H9 (cell line): ENCODE data around the gene LRPPRC. TPM values are rescaled to one million over a fixed set of nuclear protein-coding genes. Genes with fewer than 3 reads are reported as not detected.
A peak's percentile ranks its signal among the peaks of the same experiment; 100 is the strongest.

Source experiments
- DNase-seq: peaks from one replicate; pipeline ENCODE4 v3.0.0-alpha.2; 2017
- H2AFZ ChIP-seq: one replicate; pipeline ENCODE4 v1.6.1; 2013; ENCODE audit warnings: mild to moderate bottlenecking, low read length, control low read depth, moderate library complexity
- H2AK5ac ChIP-seq: 2 replicates; pipeline ENCODE4 v1.6.1; 2013; ENCODE audit warnings: low read length, control low read depth, mixed read lengths; ENCODE audit not compliant: insufficient read length
- H2BK120ac ChIP-seq: one replicate; pipeline ENCODE4 v1.6.1; 2013; ENCODE audit warnings: low read depth, mild to moderate bottlenecking, low read length, control low read depth, inconsistent platforms; ENCODE audit not compliant: poor library complexity, severe bottlenecking
- H2BK12ac ChIP-seq: 2 replicates; pipeline ENCODE4 v1.6.1; 2013; ENCODE audit warnings: low read length, control low read depth, mixed read lengths, low read depth; ENCODE audit not compliant: insufficient read length
- H2BK15ac ChIP-seq: 2 replicates; pipeline ENCODE4 v1.6.1; 2013; ENCODE audit warnings: low read depth, low read length, control low read depth
- H2BK20ac ChIP-seq: one replicate; pipeline ENCODE4 v1.6.1; 2013; ENCODE audit warnings: low read depth, mild to moderate bottlenecking, low read length, control low read depth, inconsistent platforms; ENCODE audit not compliant: poor library complexity, severe bottlenecking
- H2BK5ac ChIP-seq: 2 replicates; pipeline ENCODE4 v1.6.1; 2013; ENCODE audit warnings: low read length, control low read depth, mixed read lengths; ENCODE audit not compliant: insufficient read length
- H3K14ac ChIP-seq: 2 replicates; pipeline ENCODE4 v1.6.1; 2013; ENCODE audit warnings: low read length, control low read depth; ENCODE audit not compliant: insufficient read depth
- H3K18ac ChIP-seq: 2 replicates; pipeline ENCODE4 v1.6.1; 2013; ENCODE audit warnings: low read depth, mild to moderate bottlenecking, mixed read lengths, low read length, control low read depth; ENCODE audit not compliant: insufficient read length
- H3K23ac ChIP-seq: 2 replicates; pipeline ENCODE4 v1.6.1; 2013; ENCODE audit warnings: low read length, control low read depth, mixed read lengths, low read depth; ENCODE audit not compliant: insufficient read length
- H3K23me2 ChIP-seq: 2 replicates; pipeline ENCODE4 v1.6.1; 2013; ENCODE audit warnings: low read depth, mild to moderate bottlenecking, mixed read lengths, low read length, control low read depth; ENCODE audit not compliant: insufficient read length, poor library complexity, severe bottlenecking
- H3K27ac ChIP-seq: 2 replicates; pipeline ENCODE4 v1.5.1; 2013; ENCODE audit warnings: low read length, control low read depth, mixed read lengths, low read depth; ENCODE audit not compliant: insufficient read length
- H3K27me3 ChIP-seq: 2 replicates; pipeline ENCODE4 v1.6.1; 2013; ENCODE audit warnings: low read length, control low read depth, inconsistent platforms; ENCODE audit not compliant: insufficient read depth
- H3K4ac ChIP-seq: 2 replicates; pipeline ENCODE4 v1.6.1; 2013; ENCODE audit warnings: low read depth, mild to moderate bottlenecking, control low read depth, inconsistent platforms, low read length, moderate library complexity
- H3K4me1 ChIP-seq: 2 replicates; pipeline ENCODE4 v1.6.1; 2013; ENCODE audit warnings: low read length, control low read depth, inconsistent platforms; ENCODE audit not compliant: insufficient read depth
- H3K4me2 ChIP-seq: 2 replicates; pipeline ENCODE4 v1.6.1; 2013; ENCODE audit warnings: low read length, control low read depth, mixed read lengths; ENCODE audit not compliant: insufficient read length, insufficient read depth
- H3K56ac ChIP-seq: 2 replicates; pipeline ENCODE4 v1.6.1; 2013; ENCODE audit warnings: low read depth, mild to moderate bottlenecking, mixed read lengths, low read length, control low read depth; ENCODE audit not compliant: insufficient read length
- H3K79me1 ChIP-seq: 2 replicates; pipeline ENCODE4 v1.6.1; 2013; ENCODE audit warnings: low read depth, mild to moderate bottlenecking, moderate library complexity, low read length, control low read depth, inconsistent platforms; ENCODE audit not compliant: insufficient read depth, poor library complexity, severe bottlenecking
- H3K79me2 ChIP-seq: 2 replicates; pipeline ENCODE4 v1.6.1; 2013; ENCODE audit warnings: low read length, control low read depth, inconsistent platforms; ENCODE audit not compliant: insufficient read depth
- H3K9ac ChIP-seq: 2 replicates; pipeline ENCODE4 v1.6.1; 2013; ENCODE audit warnings: low read length, control low read depth, mixed read lengths; ENCODE audit not compliant: insufficient read length; ENCODE audit errors: extremely low read depth
- H3K9me3 ChIP-seq: one replicate; pipeline ENCODE4 v1.6.1; 2013; ENCODE audit warnings: low read depth, low read length, inconsistent platforms; ENCODE audit not compliant: control insufficient read depth
- H3T11ph ChIP-seq: one replicate; pipeline ENCODE4 v1.6.1; 2013; ENCODE audit warnings: mild to moderate bottlenecking, low read length, control low read depth, inconsistent platforms
- H4K20me1 ChIP-seq: one replicate; pipeline ENCODE4 v1.6.1; 2013; ENCODE audit not compliant: control insufficient read depth, insufficient read length, insufficient read depth
- H4K5ac ChIP-seq: 2 replicates; pipeline ENCODE4 v1.6.1; 2013; ENCODE audit warnings: low read depth, mild to moderate bottlenecking, mixed read lengths, low read length, control low read depth; ENCODE audit not compliant: insufficient read length
- H4K8ac ChIP-seq: replicated peaks from 2 replicates; pipeline ENCODE4 v1.6.1; 2013; ENCODE audit warnings: low read length, control low read depth, mixed read lengths, low read depth; ENCODE audit not compliant: insufficient read length
- H4K91ac ChIP-seq: 2 replicates; pipeline ENCODE4 v1.6.1; 2013; ENCODE audit warnings: low read depth, mild to moderate bottlenecking, moderate library complexity, mixed read lengths, low read length, control low read depth; ENCODE audit not compliant: insufficient read length
- H3K27ac Mint-ChIP-seq, 3 experiments: 2 replicates in 2 of 3; 3 replicates in 1 of 3; pipeline ENCODE4 v1.8.0; 2020 to 2021; ENCODE audit warnings: mixed read lengths in 3 of 3, mild to moderate bottlenecking in 1 of 3, moderate library complexity in 1 of 3
- H3K27me3 Mint-ChIP-seq: 2 replicates; pipeline ENCODE4 v1.8.0; 2021; ENCODE audit warnings: low read depth, mild to moderate bottlenecking, moderate library complexity, mixed read lengths
- H3K36me3 Mint-ChIP-seq, 3 experiments: 2 replicates in 2 of 3; 3 replicates in 1 of 3; pipeline ENCODE4 v1.8.0; 2020 to 2021; ENCODE audit warnings: low read depth in 3 of 3, mixed read lengths in 3 of 3; ENCODE audit not compliant: insufficient read depth in 1 of 3
- H3K4me1 Mint-ChIP-seq, 2 experiments: 2 replicates each; pipeline ENCODE4 v1.8.0; 2020; ENCODE audit warnings: mixed read lengths in 2 of 2
- H3K4me3 Mint-ChIP-seq, 2 experiments: 2 replicates in 1 of 2; 3 replicates in 1 of 2; pipeline ENCODE4 v1.8.0; 2020 to 2021; ENCODE audit warnings: mild to moderate bottlenecking in 2 of 2, mixed read lengths in 2 of 2, moderate library complexity in 1 of 2
- H3K9me3 Mint-ChIP-seq, 2 experiments: 2 replicates in 1 of 2; 3 replicates in 1 of 2; pipeline ENCODE4 v1.8.0; 2020; ENCODE audit warnings: mild to moderate bottlenecking in 2 of 2, mixed read lengths in 2 of 2, moderate library complexity in 1 of 2
- WGBS: extraction: QIAGEN DNeasy Blood & Tissue Kit; methylation state at CpG from one replicate; pipeline ENCODE4 v1.1.7; 2013; ENCODE audit warnings: missing lambda C conversion rate, low lambda C conversion rate, mixed read lengths; ENCODE audit not compliant: insufficient read length; ENCODE audit errors: extremely low coverage; 5-methylcytosine and 5-hydroxymethylcytosine counted together
- total RNA-seq: library from RNA; stranded (reverse); gene quantifications from 2 replicates; pipeline ENCODE4 v1.2.1, GENCODE V29; 2021
- TF ChIP-seq, protein P1 (sequence below): fragments of 200-600 bp; sonication (generic); conservative IDR thresholded peaks from 3 replicates; pipeline ENCODE4 v1.8.0; 2021; ENCODE audit warnings: antibody characterized with exemption, mild to moderate bottlenecking

The LRPPRC gene
- total RNA-seq, 1 experiment from 2014 or later, result 182 TPM

DNA sequence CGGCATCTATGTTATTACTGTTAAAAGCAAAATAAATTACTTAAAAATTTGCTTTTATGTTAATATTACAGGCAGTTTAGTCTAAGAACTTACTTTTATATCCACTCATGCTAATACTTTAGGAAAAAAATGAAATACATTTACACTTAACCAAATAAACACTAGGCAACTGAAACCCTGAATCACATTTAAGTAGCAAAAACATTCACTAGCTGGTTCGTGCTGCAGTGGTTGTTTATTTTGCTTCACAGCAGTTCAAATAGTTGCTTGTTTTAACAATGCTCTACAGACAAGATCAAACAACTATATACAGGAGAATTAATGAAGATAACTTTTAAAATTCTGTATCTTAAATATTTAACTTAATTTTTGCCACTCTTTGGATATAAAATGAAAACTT, 96.2 kb downstream of the LRPPRC start:
- no peak overlapping the region for H2AK5ac ChIP-seq
- WGBS, result no CpG with 5 or more reads among the region's 2 CpGs
- no peak overlapping the region for H4K5ac ChIP-seq
- no peak overlapping the region for H2BK5ac ChIP-seq
- TF ChIP-seq, protein P1, sequence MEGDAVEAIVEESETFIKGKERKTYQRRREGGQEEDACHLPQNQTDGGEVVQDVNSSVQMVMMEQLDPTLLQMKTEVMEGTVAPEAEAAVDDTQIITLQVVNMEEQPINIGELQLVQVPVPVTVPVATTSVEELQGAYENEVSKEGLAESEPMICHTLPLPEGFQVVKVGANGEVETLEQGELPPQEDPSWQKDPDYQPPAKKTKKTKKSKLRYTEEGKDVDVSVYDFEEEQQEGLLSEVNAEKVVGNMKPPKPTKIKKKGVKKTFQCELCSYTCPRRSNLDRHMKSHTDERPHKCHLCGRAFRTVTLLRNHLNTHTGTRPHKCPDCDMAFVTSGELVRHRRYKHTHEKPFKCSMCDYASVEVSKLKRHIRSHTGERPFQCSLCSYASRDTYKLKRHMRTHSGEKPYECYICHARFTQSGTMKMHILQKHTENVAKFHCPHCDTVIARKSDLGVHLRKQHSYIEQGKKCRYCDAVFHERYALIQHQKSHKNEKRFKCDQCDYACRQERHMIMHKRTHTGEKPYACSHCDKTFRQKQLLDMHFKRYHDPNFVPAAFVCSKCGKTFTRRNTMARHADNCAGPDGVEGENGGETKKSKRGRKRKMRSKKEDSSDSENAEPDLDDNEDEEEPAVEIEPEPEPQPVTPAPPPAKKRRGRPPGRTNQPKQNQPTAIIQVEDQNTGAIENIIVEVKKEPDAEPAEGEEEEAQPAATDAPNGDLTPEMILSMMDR, result no peak
- no peak overlapping the region for H2BK20ac ChIP-seq
- H3K23me2 ChIP-seq, result no peaks in the 10 kb centered on the region
- no peak overlapping the region for H3K18ac ChIP-seq
- H3K9me3 ChIP-seq, result no peaks in the 10 kb centered on the region
- H2BK12ac ChIP-seq, result no peak overlapping the region
- H3K56ac ChIP-seq, result no peak overlapping the region
- H3K14ac ChIP-seq, result no peak overlapping the region
- no peak overlapping the region for H3K27ac ChIP-seq
- Mint-ChIP-seq H3K4me1 (peaks cover 0 to 4% of the 10 kb centered on the region in 2 experiments; a peak in 2 of 4 replicates), H3K27ac (peak overlapping the region in 1 of 3 experiments; percentile 56; a peak in 1 of 7 replicates), H3K27me3 (no peaks in the 10 kb centered on the region), H3K36me3 (peaks cover 30 to 83% (median 54%) of the 10 kb centered on the region in 3 experiments), H3K4me3 (no peak overlapping the region), H3K9me3 (no peaks in the 10 kb centered on the region)
- H4K8ac ChIP-seq, result no peak overlapping the region
- H2AFZ ChIP-seq, result no peak overlapping the region
- no peak overlapping the region for H2BK120ac ChIP-seq
- no peak overlapping the region for H3K23ac ChIP-seq
- no peaks in the 10 kb centered on the region for H3K4me1 ChIP-seq
- H3K79me2 ChIP-seq, result no peaks in the 10 kb centered on the region
- no peaks in the 10 kb centered on the region for H4K20me1 ChIP-seq
- H3K27me3 ChIP-seq, result no peaks in the 10 kb centered on the region
- H3T11ph ChIP-seq, result no peak overlapping the region
- no peak for DNase-seq
- no peak overlapping the region for H3K4ac ChIP-seq
- H3K79me1 ChIP-seq, result no peaks in the 10 kb centered on the region
- H3K9ac ChIP-seq, result no peak overlapping the region
- no peak overlapping the region for H3K4me2 ChIP-seq
- no peak overlapping the region for H4K91ac ChIP-seq
- no peak overlapping the region for H2BK15ac ChIP-seq
